Measurements from ENCODE around the gene MEG3.
"Not testable (repeated sequence)": the region's sequence is repeated elsewhere in the genome, so short reads cannot be mapped to it uniquely, and the experiment has no call there.

MEG3 gene

GRCh38 chr14:100788942-100789341 is 37.0 kb upstream of the MEG3 start:
- no peak for DNase-seq (ENCODE audit: low read depth, low spot score)

GRCh38 chr14:100789460-100790417 is 36.2 kb upstream of the MEG3 start:
- DNase-seq (ENCODE audit: low read depth, low spot score): no peak

GRCh38 chr14:100790502-100791347 is 35.2 kb upstream of the MEG3 start:
- DNase-seq (ENCODE audit: low read depth, low spot score): no peak

GRCh38 chr14:100791348-100791735 is 34.6 kb upstream of the MEG3 start:
- no peak for DNase-seq (ENCODE audit: low read depth, low spot score)

- DNase-seq (ENCODE audit: low read depth, low spot score): no peak
Measured at GRCh38 chr14:100791995-100792394, 33.9 kb upstream of the MEG3 start.

- no peak for DNase-seq (ENCODE audit: low read depth, low spot score)
Measured at GRCh38 chr14:100796946-100797345, 29.0 kb upstream of the MEG3 start.

- DNase-seq (ENCODE audit: low read depth, low spot score): no peak
Measured at GRCh38 chr14:100800041-100800440, 25.9 kb upstream of the MEG3 start.

- not testable (repeated sequence) for DNase-seq (ENCODE audit: low read depth, low spot score)
Measured at GRCh38 chr14:100801433-100801832, 24.5 kb upstream of the MEG3 start.

GRCh38 chr14:100802179-100802578 is 23.7 kb upstream of the MEG3 start:
- no peak for DNase-seq (ENCODE audit: low read depth, low spot score)

GRCh38 chr14:100802766-100803165 is 23.2 kb upstream of the MEG3 start:
- no peak for DNase-seq (ENCODE audit: low read depth, low spot score)

GRCh38 chr14:100803226-100803625 is 22.7 kb upstream of the MEG3 start:
- no peak for DNase-seq (ENCODE audit: low read depth, low spot score)

GRCh38 chr14:100803676-100804075 is 22.2 kb upstream of the MEG3 start:
- no peak for DNase-seq (ENCODE audit: low read depth, low spot score)

GRCh38 chr14:100804138-100804537 is 21.8 kb upstream of the MEG3 start:
- DNase-seq (ENCODE audit: low read depth, low spot score): no peak

GRCh38 chr14:100804558-100805309 is 21.2 kb upstream of the MEG3 start:
- DNase-seq (ENCODE audit: low read depth, low spot score): no peak

- no peak for DNase-seq (ENCODE audit: low read depth, low spot score)
Measured at GRCh38 chr14:100806386-100806785, 19.5 kb upstream of the MEG3 start.

- no peak for DNase-seq (ENCODE audit: low read depth, low spot score)
Measured at GRCh38 chr14:100807496-100807895, 18.4 kb upstream of the MEG3 start.

GRCh38 chr14:100807979-100808734 is 17.8 kb upstream of the MEG3 start:
- DNase-seq (ENCODE audit: low read depth, low spot score): no peak

- DNase-seq (ENCODE audit: low read depth, low spot score): no peak
Measured at GRCh38 chr14:100810435-100810834, 15.5 kb upstream of the MEG3 start.

- no peak for DNase-seq (ENCODE audit: low read depth, low spot score)
Measured at GRCh38 chr14:100810861-100811461, 15.0 kb upstream of the MEG3 start.

- no peak for DNase-seq (ENCODE audit: low read depth, low spot score)
Measured at GRCh38 chr14:100813291-100813690, 12.6 kb upstream of the MEG3 start.
